MM.1S (cell line): ENCODE results near the gene CC2D2A.

Source experiments
- EZH2 ChIP-seq: fragments of 300-600 bp; sonication (generic); optimal IDR thresholded peaks from 2 replicates; pipeline ENCODE3; 2017; ENCODE audit warnings: low read depth, mild to moderate bottlenecking, antibody characterized with exemption, low read length, mixed read lengths
- TF ChIP-seq, protein P1 (sequence below): fragments of 300-600 bp; sonication (generic); IDR thresholded peaks from 2 replicates; pipeline ENCODE4 v1.5.1; 2016; ENCODE audit warnings: antibody characterized with exemption, low read length, mixed read lengths

DNA sequence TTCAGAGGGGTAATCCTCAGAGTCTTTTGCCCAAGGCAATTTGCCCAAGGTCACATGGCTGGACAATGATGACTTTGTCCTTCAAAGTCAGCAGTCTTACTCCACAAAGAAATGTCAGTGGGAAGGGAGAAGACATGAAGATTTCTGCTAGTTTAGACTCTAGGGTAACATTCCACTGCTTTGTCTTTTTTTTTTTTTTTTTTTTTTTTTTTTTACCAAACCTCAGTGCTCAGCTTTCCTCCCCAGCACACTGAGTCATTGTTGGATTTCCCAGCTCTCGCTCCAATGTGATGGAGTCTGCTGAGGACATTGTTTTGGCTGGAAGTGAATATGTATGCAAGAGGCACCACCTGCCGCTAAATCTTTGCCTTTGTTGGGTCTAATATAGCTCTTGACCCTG lies 49.0 kb upstream of the CC2D2A start:
- TF ChIP-seq, protein P1, sequence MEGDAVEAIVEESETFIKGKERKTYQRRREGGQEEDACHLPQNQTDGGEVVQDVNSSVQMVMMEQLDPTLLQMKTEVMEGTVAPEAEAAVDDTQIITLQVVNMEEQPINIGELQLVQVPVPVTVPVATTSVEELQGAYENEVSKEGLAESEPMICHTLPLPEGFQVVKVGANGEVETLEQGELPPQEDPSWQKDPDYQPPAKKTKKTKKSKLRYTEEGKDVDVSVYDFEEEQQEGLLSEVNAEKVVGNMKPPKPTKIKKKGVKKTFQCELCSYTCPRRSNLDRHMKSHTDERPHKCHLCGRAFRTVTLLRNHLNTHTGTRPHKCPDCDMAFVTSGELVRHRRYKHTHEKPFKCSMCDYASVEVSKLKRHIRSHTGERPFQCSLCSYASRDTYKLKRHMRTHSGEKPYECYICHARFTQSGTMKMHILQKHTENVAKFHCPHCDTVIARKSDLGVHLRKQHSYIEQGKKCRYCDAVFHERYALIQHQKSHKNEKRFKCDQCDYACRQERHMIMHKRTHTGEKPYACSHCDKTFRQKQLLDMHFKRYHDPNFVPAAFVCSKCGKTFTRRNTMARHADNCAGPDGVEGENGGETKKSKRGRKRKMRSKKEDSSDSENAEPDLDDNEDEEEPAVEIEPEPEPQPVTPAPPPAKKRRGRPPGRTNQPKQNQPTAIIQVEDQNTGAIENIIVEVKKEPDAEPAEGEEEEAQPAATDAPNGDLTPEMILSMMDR, result no peak
- TF ChIP-seq EZH2, result no peak
